CD4-positive, alpha-beta T cell treated with Interleukin-10 for 1 hour (primary cell): ENCODE data around the gene MYCBP.
"Not testable (repeated sequence)": the region's sequence is repeated elsewhere in the genome, so short reads cannot be mapped to it uniquely, and the experiment has no call there.

ENCODE experiments used
- DNase-seq: peaks from one replicate; pipeline ENCODE4 v3.0.0-alpha.2; 2020

MYCBP gene

DNA sequence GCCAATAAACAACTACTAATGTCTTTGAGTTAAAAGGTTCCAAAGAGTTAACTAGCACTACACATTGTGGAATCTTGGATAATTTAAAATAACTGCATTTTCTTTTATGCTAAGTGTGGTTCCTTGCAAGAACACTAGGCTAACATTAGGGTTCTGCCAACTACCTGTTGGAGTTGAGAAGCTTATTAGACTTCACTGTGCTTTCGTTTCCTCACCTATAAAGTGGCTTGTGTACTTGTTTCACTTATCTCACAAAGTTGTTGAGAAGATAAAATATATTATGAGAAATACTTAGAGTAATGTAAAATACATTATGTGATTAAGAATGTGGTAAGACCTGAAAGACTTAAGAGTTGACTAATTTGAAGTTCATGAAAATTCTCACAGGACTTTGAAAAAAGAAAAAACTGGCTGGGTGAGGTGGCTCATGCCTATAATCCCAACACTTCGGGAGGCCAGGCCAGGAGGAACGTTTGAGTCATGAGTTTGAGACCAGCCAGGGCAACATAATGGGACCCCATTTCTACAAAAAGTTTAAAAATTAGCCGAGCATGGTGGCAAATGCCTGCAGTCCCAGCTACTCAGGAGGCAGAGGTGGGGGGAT lies 7.9 kb downstream of the MYCBP start:
- DNase-seq: no peak

DNA sequence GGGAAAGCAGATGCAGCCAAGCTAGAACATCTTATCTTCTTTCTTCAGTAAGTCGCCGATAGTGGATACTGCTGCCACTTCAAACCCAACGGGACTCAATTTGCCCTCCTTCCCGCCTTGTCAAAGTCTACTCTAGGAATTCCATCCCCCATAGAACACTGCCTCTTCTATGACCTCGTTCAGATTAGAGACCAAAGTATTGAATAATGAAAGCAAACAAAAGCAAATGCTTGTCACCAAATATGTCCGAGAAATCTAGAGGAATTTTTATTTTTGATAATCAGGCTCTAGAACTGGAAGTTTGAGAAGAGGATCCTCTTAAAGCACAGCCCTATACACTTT lies 12.7 kb downstream of the MYCBP start:
- DNase-seq: no peak

DNA sequence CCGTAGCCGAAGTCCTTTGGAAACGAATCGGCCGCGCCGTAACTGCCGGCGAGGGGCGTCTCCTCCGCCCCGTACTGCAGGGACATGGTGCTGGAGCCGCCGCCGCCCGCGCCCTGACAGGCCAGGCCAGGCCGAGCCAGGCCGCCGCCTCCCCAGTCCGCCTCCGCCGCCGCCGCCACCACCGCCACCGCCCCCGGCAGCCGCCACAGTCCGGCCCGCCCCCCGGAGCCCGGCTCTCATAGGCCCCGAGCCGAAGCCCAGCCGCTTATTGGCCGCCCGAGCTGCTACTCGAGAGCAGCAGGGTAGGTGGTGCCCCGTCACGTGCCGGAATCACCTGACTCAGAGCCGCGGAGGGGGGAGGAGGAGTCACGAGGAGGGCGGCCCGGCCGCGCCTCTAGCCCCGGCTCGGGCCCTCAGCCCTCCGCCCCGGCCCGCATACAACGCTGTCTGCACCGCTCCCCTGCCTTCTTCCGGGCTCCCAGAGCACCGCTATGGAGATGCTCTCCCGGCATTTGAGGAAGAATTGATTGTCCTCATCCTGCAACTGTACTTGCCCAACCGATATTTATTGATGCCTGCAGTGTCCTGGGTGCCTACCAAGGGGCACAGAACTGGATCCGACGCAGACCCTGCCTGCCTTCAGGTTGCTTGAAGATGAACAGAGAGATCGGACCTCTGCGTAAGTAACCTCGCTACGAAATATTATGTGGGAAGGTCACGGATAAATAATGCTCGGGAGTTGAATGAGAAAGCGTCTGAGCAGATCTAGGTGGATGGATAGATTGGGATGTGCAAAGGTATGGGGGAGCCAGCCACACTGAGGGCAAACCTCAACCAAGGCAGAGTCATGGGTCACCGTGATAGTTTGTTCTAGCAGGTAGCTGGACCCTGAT lies 13.3 kb downstream of the MYCBP start, which contains the start of gene RRAGC:
TSS of gene RRAGC (minus strand) at position 212 of the 893 bp plus-strand sequence. CDS start at position 86, 126 bp downstream.
- peak; percentile 98 for DNase-seq

DNA sequence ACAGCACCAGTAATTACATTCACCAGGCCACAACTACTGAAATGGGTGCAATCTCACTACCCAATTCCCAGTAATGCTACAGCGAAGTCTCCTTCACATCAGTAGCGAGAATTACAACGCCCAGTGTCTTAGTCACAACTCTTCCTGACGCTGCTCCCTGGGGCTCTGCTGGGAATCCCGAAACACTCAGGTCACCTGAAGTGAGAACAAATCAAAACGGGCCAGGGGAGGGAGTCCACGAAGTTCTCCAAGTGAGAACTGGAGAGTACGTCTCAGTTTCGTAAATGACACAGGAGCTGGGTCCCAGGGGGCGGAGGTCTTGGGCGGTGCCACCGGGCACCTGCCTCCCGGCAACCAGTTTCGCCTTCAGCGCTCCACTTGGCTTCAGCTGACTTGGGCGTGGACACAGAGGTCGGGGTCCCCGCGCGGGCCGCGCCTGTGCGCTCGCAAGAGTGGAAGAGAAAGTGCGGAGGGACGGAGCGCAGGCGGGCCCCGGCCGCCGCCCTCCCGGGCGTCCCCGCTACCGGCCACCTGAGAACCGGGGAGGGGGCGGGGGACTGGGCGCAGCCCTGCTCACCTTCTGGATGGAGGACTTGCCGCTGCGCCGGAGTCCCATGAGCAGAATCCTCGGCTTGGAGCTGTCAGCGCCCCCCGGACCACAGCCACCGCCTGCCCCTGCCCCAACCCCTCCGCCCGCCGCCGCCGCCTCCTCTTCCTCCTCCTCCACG lies 14.2 kb downstream of the MYCBP start:
- DNase-seq: peak; percentile 42

DNA sequence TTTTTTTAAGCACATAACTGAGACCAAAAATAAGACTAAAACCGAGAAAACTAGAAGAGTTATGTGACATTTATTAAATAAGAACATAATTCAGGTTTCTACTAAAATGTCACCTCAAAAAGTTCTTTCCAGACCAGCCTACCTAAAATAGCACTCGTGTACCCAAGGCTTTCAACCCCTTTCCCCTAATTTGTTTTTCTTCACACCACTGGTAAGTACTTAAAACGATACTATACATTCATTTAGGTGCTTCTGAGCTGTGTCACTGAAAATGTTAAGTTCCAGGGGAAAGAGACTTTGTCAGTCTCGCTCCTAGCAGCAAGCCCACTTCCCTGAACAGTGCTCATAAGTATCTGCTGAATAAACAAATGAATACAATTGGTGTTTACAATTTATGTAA lies 20.4 kb downstream of the MYCBP start:
- DNase-seq: no peak

DNA sequence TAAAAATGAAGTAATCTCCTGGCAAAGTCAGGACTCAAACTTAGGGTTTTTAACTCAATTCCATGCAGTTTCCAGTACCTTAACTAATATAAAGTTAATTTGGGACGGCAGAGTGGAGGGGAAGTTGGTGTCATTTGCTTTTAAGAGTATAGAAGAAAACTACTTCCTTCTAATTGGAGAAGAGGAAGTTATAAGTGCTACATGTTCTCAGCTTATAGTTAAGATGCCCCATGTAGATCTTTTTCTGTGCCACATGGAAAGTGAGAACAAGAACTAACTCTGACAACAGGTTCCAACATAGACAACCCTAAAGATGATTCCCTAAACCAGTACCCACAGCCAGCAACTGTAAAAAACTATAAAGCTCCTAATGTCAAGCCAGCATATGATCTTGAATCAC lies 25.1 kb downstream of the MYCBP start:
- no peak for DNase-seq

DNA sequence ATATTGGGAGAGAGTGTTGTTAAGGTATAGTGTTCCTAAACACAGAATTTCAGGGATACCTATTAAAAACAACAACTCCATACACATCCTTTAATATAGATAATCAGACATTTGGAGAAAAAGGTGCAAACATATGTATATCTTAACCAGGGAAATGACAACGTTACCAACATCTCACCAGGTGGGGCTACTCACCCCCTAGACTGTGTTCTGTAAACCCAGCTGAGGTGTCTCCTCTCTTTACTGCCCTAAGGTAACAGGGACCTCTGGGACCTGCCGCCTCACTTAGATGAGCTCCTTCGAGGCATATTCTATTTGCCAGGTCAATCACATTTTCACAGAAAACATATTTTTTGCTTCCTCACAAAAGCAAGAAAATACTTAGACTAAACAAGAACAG lies 26.9 kb downstream of the MYCBP start:
- DNase-seq: no peak

DNA sequence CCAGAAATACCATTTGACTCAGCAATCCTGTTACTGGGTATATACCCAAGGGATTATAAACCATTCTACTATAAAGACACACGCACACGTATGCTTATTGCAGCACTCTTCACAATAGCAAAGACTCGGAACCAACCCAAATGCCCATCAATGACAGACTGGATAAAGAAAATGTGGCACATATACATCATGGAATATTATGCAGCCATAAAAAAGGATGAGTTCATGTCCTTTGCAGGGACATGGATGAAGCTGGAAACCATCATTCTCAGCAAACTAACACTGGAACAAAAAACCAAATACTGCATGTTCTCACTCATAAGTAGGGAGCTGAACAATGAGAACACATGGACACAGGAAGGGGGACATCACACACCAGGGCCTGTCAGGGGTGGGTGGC lies 28.1 kb downstream of the MYCBP start:
- DNase-seq: not testable (repeated sequence)

DNA sequence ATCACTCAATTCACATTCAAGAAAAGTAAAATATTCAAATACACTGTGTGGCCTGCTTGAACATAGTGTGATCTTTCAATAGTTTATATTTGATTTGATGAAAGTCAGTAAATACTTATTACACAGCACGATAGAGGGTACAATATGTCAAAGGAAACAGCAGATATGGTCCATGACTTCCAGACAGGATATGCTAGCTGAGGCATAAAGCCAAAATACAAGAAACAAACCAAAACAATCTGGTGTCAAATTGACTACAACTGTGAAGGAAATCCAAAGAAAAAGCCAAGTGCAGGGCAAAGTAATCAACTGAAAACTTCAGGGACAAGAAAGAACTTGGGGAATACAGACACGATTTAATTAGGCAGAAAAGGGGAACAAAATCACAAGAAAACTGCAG lies 32.9 kb downstream of the MYCBP start:
- no peak for DNase-seq

DNA sequence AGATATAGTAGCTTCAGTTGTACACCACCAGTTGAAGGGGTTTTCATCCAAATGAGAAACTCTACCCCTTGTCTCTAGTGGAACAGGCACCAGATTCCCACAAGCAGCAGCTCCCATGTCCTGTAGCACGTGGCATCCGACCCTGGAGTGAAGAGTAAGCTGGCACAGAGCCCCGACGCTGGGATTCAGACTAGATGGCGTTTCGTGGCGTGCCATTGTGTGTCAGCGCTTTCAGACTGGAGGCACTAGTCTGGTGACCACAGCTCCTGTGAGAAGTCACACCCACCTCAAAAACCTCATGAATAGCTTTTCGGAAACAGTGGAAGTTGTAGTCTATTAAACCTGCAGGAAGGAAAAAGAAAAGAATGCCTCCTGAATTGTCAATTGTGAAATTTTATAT lies 33.8 kb downstream of the MYCBP start:
- no peak for DNase-seq

DNA sequence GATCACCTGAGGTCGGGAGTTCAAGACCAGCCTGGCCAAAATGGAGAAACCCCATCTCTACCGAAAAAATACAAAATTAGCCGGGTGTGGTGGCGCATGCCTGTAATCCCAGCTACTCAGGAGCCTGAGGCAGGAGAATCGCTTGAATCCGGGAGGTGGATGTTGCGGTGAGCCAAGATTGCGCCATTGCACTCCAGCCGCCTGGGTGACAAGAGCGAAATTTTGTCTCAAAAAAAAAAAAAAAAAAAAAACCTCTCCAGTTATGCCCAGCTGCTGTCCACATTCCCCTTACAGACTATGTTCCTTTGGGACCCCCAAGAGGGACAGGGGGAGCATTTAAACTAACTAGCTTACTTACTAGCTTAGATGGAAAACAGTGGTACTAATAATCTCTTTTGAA lies 36.8 kb downstream of the MYCBP start:
- not testable (repeated sequence) for DNase-seq

DNA sequence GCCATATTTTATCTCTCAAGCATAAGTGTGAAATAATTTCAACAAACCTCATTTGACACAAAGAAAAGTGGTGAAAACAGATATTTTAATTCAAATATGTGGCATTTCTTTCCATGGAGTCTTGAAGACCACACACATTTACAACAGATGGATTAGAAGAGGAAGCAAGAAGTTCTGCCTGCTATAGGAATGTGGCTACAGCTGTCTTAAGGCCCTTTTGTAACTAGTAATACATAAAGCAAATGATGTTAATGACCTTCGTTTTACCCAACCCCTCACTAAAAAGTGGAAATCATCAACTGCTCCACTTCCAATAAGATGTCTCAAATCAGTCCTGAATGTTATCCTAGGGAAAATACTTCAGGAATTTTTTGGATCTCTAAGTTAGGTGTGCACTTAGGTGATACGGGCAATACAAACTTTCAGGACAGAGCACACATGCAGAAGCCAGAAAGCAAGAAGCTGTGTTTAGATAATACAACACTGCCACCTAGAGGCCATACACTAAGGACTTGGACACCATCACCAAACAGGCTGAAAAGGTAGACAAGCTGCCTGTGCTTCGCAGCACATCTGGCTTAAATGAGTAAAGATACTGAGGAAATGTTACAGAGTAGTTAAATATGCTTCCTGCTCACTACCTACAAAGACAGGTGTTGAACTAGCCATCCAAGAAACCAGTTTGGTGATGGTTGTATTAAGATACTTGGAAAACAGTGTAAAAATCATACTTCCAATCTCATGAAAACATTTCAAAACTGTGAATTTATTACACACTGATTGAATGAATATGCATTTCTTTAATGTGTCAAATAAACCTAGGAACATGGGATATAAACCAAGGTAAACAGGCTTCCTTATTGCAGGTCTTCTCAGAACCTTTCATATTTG lies 38.0 kb downstream of the MYCBP start:
- DNase-seq: peak; percentile 78

DNA sequence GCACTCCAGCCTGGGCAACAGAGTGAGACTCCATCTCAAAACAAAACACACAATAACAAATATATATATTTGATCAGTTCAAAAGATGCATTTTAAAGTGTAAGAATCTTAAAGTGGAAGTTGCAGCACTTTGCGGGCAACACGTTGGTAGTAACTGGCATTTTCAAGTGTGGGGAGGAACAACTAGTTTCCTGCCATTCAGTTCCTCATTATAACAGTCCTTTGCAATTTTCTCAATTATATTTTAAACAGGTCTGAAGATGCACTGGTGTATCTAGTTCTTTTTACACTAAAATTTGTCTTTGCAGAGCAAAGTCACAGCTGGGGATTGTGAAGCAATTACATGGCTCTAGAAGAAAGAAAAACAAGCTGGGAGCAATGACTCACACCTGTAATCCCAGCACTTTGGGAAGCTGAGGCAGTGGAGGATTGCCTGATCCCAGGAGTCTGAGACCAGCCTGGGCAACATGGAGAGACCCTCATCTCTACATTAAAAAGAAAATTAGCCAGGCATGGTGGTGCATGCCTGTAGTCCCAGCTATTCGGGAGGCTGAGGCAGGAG lies 38.8 kb downstream of the MYCBP start:
- no peak for DNase-seq

DNA sequence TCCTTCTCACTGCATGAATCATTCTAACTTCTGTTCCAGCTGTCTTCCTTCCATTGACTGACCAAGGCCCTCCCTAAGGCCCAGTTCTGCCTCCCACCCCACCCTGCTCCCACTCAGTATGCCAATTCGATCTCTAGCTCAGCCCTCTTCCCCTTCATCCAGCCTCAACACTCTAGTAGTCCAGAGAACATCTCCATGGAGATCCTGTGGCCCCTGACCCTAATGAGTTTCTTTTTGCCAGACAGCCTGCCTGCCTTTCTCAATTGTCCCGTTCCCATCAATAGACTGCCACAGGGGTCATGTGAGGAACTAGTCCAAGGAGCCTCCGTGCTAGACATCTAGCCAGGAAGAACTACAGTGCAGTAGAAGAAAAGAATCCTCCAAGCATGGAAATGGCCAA lies 40.0 kb downstream of the MYCBP start:
- no peak for DNase-seq

DNA sequence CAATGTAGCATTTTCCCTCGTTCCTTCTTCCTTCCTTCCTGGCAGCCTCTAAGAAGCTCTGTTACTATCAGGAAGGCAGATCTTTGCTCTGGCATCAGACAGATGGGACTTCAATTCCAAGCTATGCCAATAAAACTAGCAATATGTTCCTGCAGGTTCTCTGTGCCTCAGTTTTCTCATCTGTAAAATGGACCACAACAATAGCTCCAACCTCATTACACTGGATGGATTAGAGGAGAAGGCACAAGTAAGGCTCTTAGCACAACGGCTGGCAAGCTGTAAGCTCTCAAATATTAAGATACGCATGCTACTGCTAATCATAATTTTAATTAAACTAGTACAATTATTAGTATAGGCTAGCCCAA lies 40.8 kb downstream of the MYCBP start:
- no peak for DNase-seq

DNA sequence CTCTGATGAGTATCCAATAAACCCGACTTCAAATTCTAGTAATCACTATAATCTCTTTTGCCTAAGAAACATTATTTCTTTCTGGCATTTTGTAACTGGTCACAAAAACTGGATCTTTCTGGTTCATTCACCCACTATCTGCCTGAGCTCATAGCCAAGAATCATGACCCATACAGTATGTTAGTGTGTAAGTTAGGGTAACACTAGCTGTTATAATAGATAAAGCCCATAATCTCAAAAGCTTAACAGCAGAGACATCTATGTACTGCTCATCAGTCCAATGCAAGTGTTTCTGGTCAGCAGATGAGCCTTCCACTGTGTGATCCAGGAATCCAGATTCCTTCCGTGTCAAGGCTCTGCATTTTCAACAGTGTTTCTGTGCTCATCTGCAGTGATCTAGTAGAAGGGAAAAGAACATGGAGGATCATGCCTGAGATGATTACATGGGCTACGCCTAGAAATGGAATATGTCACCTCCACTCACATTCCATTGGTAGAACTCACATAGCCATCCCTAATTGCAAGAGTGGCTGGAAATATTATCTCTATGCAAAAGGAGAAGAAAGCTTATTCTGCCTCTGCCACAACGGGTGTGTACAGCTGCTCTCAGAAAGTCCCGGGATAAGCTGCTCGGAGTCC lies 41.3 kb downstream of the MYCBP start:
- DNase-seq: no peak

DNA sequence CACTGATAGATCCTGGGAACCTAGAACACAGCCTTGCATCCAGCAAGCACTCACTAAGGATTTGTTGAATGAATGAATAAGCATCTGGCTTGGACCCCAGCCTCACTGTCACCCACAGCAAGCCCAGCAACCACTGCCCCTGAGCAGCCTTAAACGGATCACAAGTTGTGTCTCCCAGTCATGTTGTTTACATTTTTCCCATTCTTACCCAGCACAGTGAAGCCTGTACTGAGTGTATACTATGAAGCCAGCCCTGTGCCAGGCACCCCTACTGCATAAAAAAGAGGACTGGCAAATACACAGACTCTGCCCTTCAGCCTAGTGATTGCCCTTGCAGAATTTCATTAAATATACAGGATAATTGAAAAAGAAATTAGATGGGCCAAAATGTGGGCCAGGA lies 43.8 kb downstream of the MYCBP start:
- no peak for DNase-seq

DNA sequence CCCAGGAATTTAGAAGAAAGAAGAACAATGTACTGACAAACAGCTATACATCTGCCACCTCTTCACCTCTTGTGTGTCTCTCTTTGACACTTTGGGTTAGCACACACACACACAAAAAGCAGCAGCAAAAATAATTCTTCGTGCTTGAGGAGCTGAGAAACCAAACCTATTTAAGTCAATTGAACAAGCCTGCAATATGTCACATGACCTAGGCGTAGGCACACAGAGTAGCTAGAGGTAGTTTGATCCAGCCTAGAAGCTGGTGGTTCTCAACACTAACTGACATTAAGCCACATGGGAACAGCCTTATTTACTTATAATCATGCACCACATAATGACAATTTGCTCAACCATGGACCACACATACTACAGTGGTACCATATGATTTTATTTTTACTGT lies 45.8 kb downstream of the MYCBP start:
- no peak for DNase-seq

DNA sequence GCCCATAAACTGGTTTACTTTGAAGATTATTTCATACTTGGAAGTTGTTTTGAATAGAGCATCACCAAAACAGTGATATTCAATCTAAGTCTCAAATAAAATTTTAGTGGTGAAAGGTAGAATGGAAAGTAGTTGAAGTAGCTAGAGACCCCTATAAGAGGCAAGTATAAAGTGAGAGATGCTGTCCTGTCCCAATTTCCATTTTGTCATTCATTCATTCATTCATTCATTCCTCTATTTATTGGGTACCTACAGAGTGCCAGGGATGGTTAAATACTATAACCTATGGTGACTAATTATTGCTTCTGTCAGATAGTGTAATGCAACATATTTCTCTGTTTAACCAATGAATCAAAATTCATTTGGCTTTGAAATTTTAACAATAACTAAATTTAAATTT lies 46.3 kb downstream of the MYCBP start:
- no peak for DNase-seq

DNA sequence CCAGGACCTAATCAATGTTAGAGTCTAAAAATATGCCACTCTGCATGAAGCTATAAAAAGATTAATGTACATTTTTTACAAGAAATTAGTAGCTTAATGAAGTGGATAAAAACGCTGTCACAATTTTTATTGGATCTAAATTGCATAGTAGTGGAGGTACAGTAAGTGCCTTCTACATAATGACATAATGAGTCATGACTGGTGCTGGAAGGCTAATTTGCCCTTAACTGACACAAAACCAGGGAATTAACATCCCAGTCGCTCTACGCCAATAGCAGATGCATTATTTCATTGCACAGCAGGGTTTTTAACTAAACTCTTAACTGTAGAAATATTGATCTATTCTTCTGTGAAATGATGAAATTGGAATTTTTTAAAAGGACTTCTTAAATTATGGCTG lies 46.9 kb downstream of the MYCBP start:
- DNase-seq: no peak

DNA sequence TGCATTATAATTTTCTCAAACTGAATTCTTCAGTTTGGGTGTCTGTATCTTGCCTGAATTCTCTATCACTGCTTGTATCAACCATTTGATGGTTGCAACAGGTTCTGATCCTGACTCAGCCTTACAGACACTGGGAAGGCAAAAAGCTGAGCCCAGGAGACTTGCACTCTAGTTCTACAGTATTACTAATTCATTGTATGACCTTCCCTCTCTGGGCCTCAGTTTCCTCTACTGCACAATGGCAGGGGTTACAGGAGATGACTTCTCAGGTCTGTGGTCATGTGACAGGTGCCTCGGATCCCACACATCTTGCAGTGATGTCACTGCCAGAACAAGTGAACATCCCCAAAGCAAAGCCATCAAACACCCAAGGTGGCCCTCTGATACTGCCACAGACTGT lies 52.3 kb downstream of the MYCBP start:
- no peak for DNase-seq

DNA sequence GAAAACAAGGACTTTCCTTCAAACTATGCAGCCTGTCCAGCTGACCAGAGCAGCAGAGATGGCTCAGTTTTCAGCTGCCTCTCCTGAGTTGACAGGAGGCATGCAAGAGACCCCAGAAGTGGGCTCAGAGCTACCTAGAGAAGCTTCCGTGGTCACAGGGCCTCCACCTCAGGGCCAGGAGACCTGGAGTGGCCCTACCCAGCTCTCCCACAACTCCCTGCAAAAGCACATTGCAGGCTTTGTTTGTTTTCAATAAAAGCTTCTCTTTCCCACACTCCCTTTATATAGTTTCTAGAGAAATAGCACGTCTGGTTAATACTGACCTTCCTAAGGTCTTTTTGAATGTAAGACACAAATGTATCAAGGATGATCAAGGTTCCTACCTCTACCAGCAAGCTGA lies 53.6 kb downstream of the MYCBP start:
- no peak for DNase-seq
